ENCODE results near the gene KCTD17. TPM values are rescaled to one million over a fixed set of nuclear protein-coding genes. Genes with fewer than 3 reads are reported as not detected.

Gene KCTD17
- total and polyA plus RNA-seq, 2 of the 13 experiments (the other 11 are each of a cell fraction or from before 2014, with no cell fraction given) = 5.3 to 11.7 TPM

DNA sequence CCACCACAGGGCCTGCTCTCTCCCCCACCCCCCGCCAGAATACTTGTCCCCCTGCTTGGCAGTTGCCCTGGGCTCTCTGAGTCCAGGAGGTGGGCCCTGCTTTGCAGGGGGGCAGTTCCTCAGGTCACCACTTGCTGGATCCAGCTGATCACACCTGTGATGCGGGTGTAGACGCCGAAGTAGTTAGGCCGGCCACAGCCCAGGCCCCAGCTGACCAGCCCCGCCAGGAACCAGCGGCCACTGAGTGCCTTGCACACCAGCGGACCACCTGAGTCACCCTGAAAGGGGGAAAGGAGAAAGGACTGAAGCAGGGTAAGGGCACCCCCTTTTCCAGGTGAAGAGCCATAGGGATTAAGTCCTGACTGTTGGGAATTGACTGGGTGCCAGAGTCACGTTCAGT, 14.4 kb downstream of the KCTD17 start:
- Histone ChIP-seq H3K36me3 (replicated peaks in 1 of 2; ENCODE audit: control insufficient read depth in 1 of 2, insufficient read depth in 2 of 2, low read length in 2 of 2) (no peaks in the 10 kb centered on the region), H3K27me3 (ENCODE audit: control insufficient read depth in 1 of 2, insufficient read depth in 2 of 2, low read length in 2 of 2) (no peaks in the 10 kb centered on the region), H3K4me1 (ENCODE audit: insufficient read depth, low read length) (peaks cover 19% of the 10 kb centered on the region), H3K9me3 (ENCODE audit: low read length) (no peaks in the 10 kb centered on the region), H3K4me2 (ENCODE audit: low read depth, low read length) (no peak overlapping the region), H2AFZ (ENCODE audit: low read length) (no peak overlapping the region), H3K9ac (ENCODE audit: insufficient read depth, low read depth, low read length) (no peak overlapping the region), H3K79me2 (ENCODE audit: insufficient read depth, low read length) (no peaks in the 10 kb centered on the region), H4K20me1 (ENCODE audit: insufficient read depth, low read length) (no peaks in the 10 kb centered on the region), H3K4me3 (replicated peaks in 1 of 3; ENCODE audit: insufficient read depth in 1 of 3, low read depth in 2 of 3, low read length in 3 of 3) (no peak overlapping the region), H3K27ac (ENCODE audit: extremely low read length, insufficient read depth, low read length) (no peak overlapping the region)
- in situ Hi-C loops (cut with HindIII; ENCODE audit: extremely low pct_ligation_motif_present, low pct_unique_long_range_greater_than_20kb) (no loop called here), intact Hi-C loops (cut with micrococcal nuclease; ENCODE audit: unreplicated experiment) (no loop called here)
- DNase-seq (ENCODE audit: low spot score) = no peak
- no peak for ATAC-seq
- BruUV-seq (replicated peaks) = no TSS peak
- ChIA-PET POLR2A (interaction anchor here (1.0 kb wide), 1 partner anchor 14 kb away, joined by 3 read pairs; no protein-coding TSS in a partner anchor), CTCF (ENCODE audit: low intra/inter-chr PET ratio, low total read pairs) (no interaction called here)
- FAIRE-seq = no peak
- WGBS (ENCODE audit: low lambda C conversion rate) = 0% methylated on average over 1 of the region's 9 CpGs
- TF ChIP-seq MXD1 (CRISPR knock-in tag; IDR thresholded peaks at IDR 0.05) (no peak), MLLT10 (CRISPR knock-in tag; IDR thresholded peaks at IDR 0.05) (no peak), ZSCAN20 (CRISPR knock-in tag; IDR thresholded peaks at IDR 0.05; ENCODE audit: borderline replicate concordance) (no peak), KLF15 (CRISPR knock-in tag; IDR thresholded peaks at IDR 0.05; ENCODE audit: borderline replicate concordance) (no peak), MED1 (CRISPR knock-in tag; IDR thresholded peaks at IDR 0.05) (no peak), ZNF563 (CRISPR knock-in tag; IDR thresholded peaks at IDR 0.05) (no peak), CCDC6 (CRISPR knock-in tag; IDR thresholded peaks at IDR 0.05) (no peak), POLR2AphosphoS5 (IDR thresholded peaks at IDR 0.05; ENCODE audit: low read depth, low read length) (no peak), ZFP36L2 (CRISPR knock-in tag; IDR thresholded peaks at IDR 0.05) (no peak), JARID2 (CRISPR knock-in tag; IDR thresholded peaks at IDR 0.05; ENCODE audit: insufficient replicate concordance) (no peak), ZNF407 (CRISPR knock-in tag; IDR thresholded peaks at IDR 0.05; ENCODE audit: not compliant biosample characterization) (no peak)
- TF ChIP-seq, protein P1, sequence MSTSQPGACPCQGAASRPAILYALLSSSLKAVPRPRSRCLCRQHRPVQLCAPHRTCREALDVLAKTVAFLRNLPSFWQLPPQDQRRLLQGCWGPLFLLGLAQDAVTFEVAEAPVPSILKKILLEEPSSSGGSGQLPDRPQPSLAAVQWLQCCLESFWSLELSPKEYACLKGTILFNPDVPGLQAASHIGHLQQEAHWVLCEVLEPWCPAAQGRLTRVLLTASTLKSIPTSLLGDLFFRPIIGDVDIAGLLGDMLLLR (CRISPR knock-in tag; IDR thresholded peaks at IDR 0.05) = no peak
